IPS-20b (cell line): ENCODE measurements around the gene MEGF6.

Experiments
- H3K27ac ChIP-seq: one replicate; pipeline ENCODE4 v1.5.1; 2013; ENCODE audit warnings: low read length
- H3K27me3 ChIP-seq: 2 replicates; pipeline ENCODE4 v1.6.1; 2013; ENCODE audit warnings: mild to moderate bottlenecking, low read length, inconsistent platforms; ENCODE audit not compliant: insufficient read depth
- H3K36me3 ChIP-seq: 2 replicates; pipeline ENCODE4 v1.6.1; 2013; ENCODE audit warnings: low read depth, mild to moderate bottlenecking, inconsistent platforms, low read length, moderate library complexity; ENCODE audit not compliant: insufficient read depth
- H3K4me1 ChIP-seq: 2 replicates; pipeline ENCODE4 v1.6.1; 2013; ENCODE audit warnings: mild to moderate bottlenecking, control low read depth, inconsistent platforms, low read length, moderate library complexity; ENCODE audit not compliant: insufficient read depth
- H3K4me3 ChIP-seq: 2 replicates; pipeline ENCODE4 v1.5.1; 2013; ENCODE audit warnings: mild to moderate bottlenecking, low read length, inconsistent platforms
- H3K9ac ChIP-seq: 2 replicates; pipeline ENCODE4 v1.6.1; 2013; ENCODE audit warnings: low read depth, mild to moderate bottlenecking, inconsistent platforms, low read length, moderate library complexity
- H3K9me3 ChIP-seq: 2 replicates; pipeline ENCODE4 v1.6.1; 2013; ENCODE audit warnings: mild to moderate bottlenecking, low read depth, low read length, inconsistent platforms; ENCODE audit not compliant: insufficient read depth

Gene MEGF6

DNA sequence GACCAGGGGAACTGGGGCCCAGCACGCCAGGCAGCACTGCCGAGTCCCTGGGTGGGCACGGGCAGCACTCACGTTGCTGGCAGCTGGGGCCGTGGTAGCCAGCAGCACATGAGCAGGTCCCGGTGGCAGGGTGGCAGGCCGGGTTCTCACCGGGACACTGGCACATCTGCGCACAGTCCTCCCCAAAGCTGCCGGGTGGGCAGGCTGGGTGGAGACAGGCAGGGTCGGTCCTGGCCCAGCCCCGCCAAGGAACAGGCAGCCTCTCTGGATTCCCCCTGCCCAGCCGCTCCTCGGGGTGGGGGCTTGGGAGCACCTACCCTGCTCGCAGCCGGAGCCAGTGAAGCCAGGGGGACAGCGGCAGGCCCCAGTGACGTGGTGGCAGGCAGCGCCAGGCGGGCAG, 114.4 kb downstream of the MEGF6 start:
- no peak overlapping the region for H3K9ac ChIP-seq
- H3K4me1 ChIP-seq, result no peaks in the 10 kb centered on the region; the same call in 1 of the 2 replicates
- H3K4me3 ChIP-seq, result no peak overlapping the region
- H3K27me3 ChIP-seq, result no peaks in the 10 kb centered on the region
- H3K9me3 ChIP-seq, result no peaks in the 10 kb centered on the region
- H3K36me3 ChIP-seq, result no peaks in the 10 kb centered on the region
- H3K27ac ChIP-seq, result no peak overlapping the region

- Histone ChIP-seq H3K27ac (no peak overlapping the region), H3K9ac (no peak overlapping the region), H3K4me3 (no peak overlapping the region), H3K4me1 (no peaks in the 10 kb centered on the region; the same call in 1 of the 2 replicates), H3K36me3 (no peaks in the 10 kb centered on the region), H3K9me3 (no peaks in the 10 kb centered on the region), H3K27me3 (no peaks in the 10 kb centered on the region)
These were observed 115.2 kb downstream of the MEGF6 start for GRCh38 chr1:3495776-3496745.

DNA sequence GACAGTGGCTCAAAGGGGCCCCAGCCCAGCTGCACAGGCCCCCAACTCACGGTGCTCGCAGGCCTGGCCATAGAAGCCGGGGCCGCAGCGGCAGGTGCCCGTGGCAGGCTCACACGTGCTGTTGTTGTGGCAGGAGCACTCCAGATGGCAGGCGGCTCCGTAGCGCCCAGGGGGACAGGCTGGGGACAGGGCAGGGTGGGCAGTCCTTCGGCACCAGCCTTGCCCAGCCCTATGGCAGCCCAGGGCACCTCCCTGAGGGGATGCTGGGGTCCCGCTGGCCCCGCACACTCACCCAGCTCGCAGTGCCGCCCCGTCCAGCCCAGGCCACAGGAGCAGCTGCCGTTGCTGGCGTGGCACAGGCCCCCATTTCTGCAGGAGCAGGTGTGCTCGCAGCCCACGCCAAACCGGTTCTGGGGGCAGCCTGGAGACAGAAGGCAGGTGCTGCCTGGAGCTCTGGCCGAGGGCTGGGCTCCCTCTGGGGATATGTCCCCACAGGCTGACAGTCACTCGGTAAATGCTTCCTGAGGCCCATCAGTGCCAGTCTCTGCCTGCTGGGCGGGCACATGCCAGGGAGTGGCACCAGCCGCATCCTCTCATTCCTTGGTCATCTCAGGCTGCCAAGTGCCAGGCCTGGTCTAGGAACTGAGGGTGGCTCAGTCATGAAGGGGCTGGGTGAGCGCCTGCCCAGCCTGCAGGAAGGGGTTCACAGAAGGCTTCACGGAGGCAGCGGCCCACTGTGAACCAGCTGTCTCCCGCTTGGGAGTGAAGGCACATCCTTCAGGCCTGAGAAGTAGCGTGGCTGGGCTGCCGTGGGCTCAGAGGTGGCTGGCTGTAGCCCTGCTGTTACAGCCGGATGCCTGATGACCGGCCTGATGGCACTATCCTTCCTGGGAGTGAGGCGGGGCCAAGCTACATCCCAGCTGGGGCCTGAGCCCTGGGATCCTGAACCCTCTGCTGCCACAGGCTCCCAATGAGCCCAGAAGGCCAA, 116.7 kb downstream of the MEGF6 start:
- Histone ChIP-seq H3K9ac (no peak overlapping the region), H3K36me3 (no peaks in the 10 kb centered on the region), H3K4me1 (no peaks in the 10 kb centered on the region; the same call in 1 of the 2 replicates), H3K27ac (no peak overlapping the region), H3K9me3 (no peaks in the 10 kb centered on the region), H3K4me3 (no peak overlapping the region), H3K27me3 (no peaks in the 10 kb centered on the region)

DNA sequence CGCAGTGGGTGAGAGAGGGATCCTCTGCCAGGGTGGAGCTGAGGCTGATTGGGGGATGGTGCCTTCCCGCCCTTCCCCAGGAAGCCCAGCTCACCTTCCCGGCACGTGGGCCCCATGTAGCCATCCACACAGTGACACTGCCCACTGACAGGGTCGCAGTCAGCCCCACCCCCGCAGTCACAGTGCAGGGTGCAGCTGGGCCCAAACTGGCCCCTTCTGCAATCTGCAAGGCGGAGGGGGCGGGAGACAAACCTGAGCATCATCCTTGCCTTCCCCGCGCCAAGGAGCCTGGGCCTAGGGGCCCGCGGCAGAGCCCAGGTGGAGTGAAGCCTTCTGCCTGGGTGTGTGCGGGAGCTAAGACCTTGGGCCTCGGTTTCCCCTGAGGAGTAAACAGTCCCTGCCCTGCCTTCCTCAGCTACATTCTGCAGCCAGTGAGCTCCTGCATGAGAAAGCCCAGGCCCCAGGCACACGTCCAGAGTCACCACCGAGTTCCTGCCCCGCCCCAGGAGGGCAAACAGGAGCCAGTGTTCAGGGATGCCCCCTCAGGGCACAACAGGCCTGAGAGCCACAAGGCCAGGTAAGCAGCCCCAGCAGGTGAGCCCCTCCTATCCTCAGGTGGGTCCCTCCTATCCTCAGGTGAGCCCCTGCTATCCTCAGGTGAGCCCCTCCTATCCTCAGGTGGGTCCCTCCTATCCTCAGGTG, 118.6 kb downstream of the MEGF6 start:
- Histone ChIP-seq H3K27me3 (no peaks in the 10 kb centered on the region), H3K9ac (no peak overlapping the region), H3K9me3 (peaks cover 11% of the 10 kb centered on the region), H3K27ac (no peak overlapping the region), H3K36me3 (no peaks in the 10 kb centered on the region), H3K4me3 (no peak overlapping the region), H3K4me1 (no peaks in the 10 kb centered on the region; the same call in 1 of the 2 replicates)

GRCh38 chr1:3491291-3492246, 119.7 kb downstream of the MEGF6 start:
- Histone ChIP-seq H3K4me1 (no peaks in the 10 kb centered on the region; the same call in 1 of the 2 replicates), H3K27me3 (no peaks in the 10 kb centered on the region), H3K36me3 (no peaks in the 10 kb centered on the region), H3K9me3 (peaks cover 14% of the 10 kb centered on the region), H3K4me3 (peak overlapping the region; percentile 55; the same call in 1 of the 2 replicates), H3K9ac (no peak overlapping the region), H3K27ac (no peak overlapping the region)

GRCh38 chr1:3490046-3490745, 121.1 kb downstream of the MEGF6 start:
- no peak overlapping the region for H3K4me3 ChIP-seq
- no peaks in the 10 kb centered on the region for H3K36me3 ChIP-seq
- H3K9me3 ChIP-seq, result peaks cover 17% of the 10 kb centered on the region
- H3K27me3 ChIP-seq, result no peaks in the 10 kb centered on the region
- no peak overlapping the region for H3K9ac ChIP-seq
- H3K4me1 ChIP-seq, result no peaks in the 10 kb centered on the region; the same call in 1 of the 2 replicates
- no peak overlapping the region for H3K27ac ChIP-seq

DNA sequence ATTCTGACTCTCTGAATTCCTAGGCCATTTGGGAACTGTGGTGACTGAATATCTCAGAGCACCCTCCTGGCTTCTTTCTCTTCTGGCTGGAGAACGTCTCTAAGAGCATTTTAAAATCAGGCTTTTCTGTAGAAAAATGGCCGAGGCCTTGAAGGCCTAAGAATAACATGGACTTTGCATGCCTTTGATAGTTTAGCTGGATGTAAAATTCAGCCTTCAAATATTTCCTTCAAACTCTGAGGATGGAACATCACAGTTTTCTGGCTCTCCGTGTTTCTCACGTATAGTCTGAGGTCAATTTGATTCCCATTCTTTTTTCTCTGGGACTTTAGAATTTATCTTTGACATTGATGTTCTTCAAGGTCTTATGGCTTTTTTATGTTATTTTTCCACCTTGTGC, 122.9 kb downstream of the MEGF6 start:
- Histone ChIP-seq H3K9ac (no peak overlapping the region), H3K27ac (no peak overlapping the region), H3K4me1 (no peaks in the 10 kb centered on the region; the same call in 1 of the 2 replicates), H3K27me3 (no peaks in the 10 kb centered on the region), H3K9me3 (peaks cover 17% of the 10 kb centered on the region), H3K4me3 (no peak overlapping the region), H3K36me3 (no peaks in the 10 kb centered on the region)

GRCh38 chr1:3485016-3485415, 126.3 kb downstream of the MEGF6 start:
- peaks cover 17% of the 10 kb centered on the region for H3K9me3 ChIP-seq
- H3K4me1 ChIP-seq, result no peaks in the 10 kb centered on the region
- H3K27me3 ChIP-seq, result no peaks in the 10 kb centered on the region
- H3K9ac ChIP-seq, result no peak overlapping the region
- no peak overlapping the region for H3K4me3 ChIP-seq
- H3K36me3 ChIP-seq, result no peaks in the 10 kb centered on the region
- H3K27ac ChIP-seq, result no peak overlapping the region

DNA sequence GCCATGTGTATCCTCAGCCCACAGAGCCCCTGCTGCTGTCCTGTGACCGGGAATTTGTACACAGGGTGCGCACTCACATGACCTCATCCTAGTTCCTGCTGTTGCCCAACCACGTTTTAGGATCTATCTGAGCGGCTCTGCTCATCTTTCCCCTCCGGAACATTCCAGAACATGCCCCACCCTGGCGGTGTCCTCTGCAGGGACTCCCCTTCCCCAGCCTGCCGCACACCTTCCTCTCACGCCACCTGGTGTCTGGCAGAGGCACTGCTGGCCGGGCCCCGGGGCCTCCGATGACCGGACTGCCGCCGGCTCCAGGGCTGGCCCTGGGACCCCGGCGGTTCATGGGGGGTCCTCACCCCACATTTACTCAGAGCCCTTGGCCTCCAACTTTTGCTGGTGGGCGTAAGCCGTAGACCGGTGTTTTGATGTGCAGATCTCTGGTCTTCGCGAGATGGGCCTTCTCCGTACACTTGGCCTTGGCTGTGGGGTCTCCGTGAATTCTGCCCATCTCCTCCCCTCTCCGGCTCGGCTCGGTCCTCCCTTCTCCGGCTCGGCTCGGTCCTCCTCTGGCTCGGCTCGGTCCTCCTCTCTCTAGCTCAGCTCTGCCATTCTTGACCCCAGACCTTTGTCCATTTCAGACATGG, 127.4 kb downstream of the MEGF6 start:
- no peaks in the 10 kb centered on the region for H3K4me1 ChIP-seq
- H3K9me3 ChIP-seq, result peaks cover 16% of the 10 kb centered on the region
- no peak overlapping the region for H3K4me3 ChIP-seq
- no peak overlapping the region for H3K9ac ChIP-seq
- no peaks in the 10 kb centered on the region for H3K27me3 ChIP-seq
- no peak overlapping the region for H3K27ac ChIP-seq
- H3K36me3 ChIP-seq, result no peaks in the 10 kb centered on the region
